ENCODE results near the gene FRMD8. TPM values are rescaled to one million over a fixed set of nuclear protein-coding genes. Genes with fewer than 3 reads are reported as not detected.

Gene FRMD8
- total and polyA plus RNA-seq, 2 experiments from 2014 or later: 7.0 to 35.4 TPM

GRCh38 chr11:65392899-65393298, 6.5 kb downstream of the FRMD8 start (continued):
- no peak for TF ChIP-seq REST (IDR thresholded peaks at IDR 0.05; ENCODE audit: unreplicated experiment)
- no peak for TF ChIP-seq ETS1 (IDR thresholded peaks at IDR 0.05)

GRCh38 chr11:65393513-65394079, 7.2 kb downstream of the FRMD8 start:
- H3K4me2 ChIP-seq: no peak overlapping the region
- Mint-ChIP-seq H3K36me3 (ENCODE audit: low read depth) (peaks cover 7% of the 10 kb centered on the region; the same call in 2 of the 3 replicates), H3K27ac (no peak overlapping the region), H3K4me1 (peaks cover 16% of the 10 kb centered on the region), H3K4me3 (no peak overlapping the region), H3K27me3 (ENCODE audit: insufficient read depth, low read depth, poor library complexity) (peaks cover 4% of the 10 kb centered on the region), H3K9me3 (no peaks in the 10 kb centered on the region)
- H3K27ac ChIP-seq (ENCODE audit: low read depth): no peak overlapping the region
- H3K79me2 ChIP-seq (replicated peaks; ENCODE audit: insufficient read depth): no peaks in the 10 kb centered on the region
- ATAC-seq (no peak), DNase-seq (ENCODE audit: low spot score) (no peak)
- no peaks in the 10 kb centered on the region for H4K20me1 ChIP-seq (replicated peaks; ENCODE audit: insufficient read depth)
- H3K4me1 ChIP-seq (ENCODE audit: insufficient read depth): peaks cover 5% of the 10 kb centered on the region; the same call in 1 of the 2 replicates
- H2AFZ ChIP-seq: no peak overlapping the region
- H3K36me3 ChIP-seq (ENCODE audit: insufficient read depth): no peaks in the 10 kb centered on the region
- H3K9me2 ChIP-seq (ENCODE audit: insufficient read depth): no peaks in the 10 kb centered on the region
- TF ChIP-seq ETS1 (IDR thresholded peaks at IDR 0.05) (no peak), CREB1 (CRISPR knock-in tag; IDR thresholded peaks at IDR 0.05; ENCODE audit: low read depth) (no peak), ZNF462 (CRISPR knock-in tag; IDR thresholded peaks at IDR 0.05) (no peak), POLR2AphosphoS5 (IDR thresholded peaks at IDR 0.05; ENCODE audit: low read depth) (no peak), STAT1 (IDR thresholded peaks at IDR 0.05; ENCODE audit: unreplicated experiment) (no peak), JUNB (IDR thresholded peaks at IDR 0.05; ENCODE audit: unreplicated experiment) (no peak), EZH2phosphoT487 (IDR thresholded peaks at IDR 0.05; ENCODE audit: unreplicated experiment) (no peak), CTCF (conservative IDR thresholded peaks at IDR 0.05; ENCODE audit: low read depth in 2 of 2) (no peak)
- H3K27me3 ChIP-seq (ENCODE audit: insufficient read depth): no peaks in the 10 kb centered on the region
- no peaks in the 10 kb centered on the region for H3F3A ChIP-seq (replicated peaks; ENCODE audit: low read depth)
- H3K4me3 ChIP-seq: no peak overlapping the region
